Subcutaneous abdominal adipose tissue (tissue), 5 donors: ENCODE results near the gene AP2A1.
A peak's percentile ranks its signal among the peaks of the same experiment; 100 is the strongest.

Source experiments
- H3K27ac ChIP-seq: one replicate; pipeline ENCODE4 v1.7.0; 2013; ENCODE audit warnings: low read depth, mild to moderate bottlenecking, inconsistent platforms, low read length, moderate library complexity
- H3K27me3 ChIP-seq, 5 donors: one replicate each; pipeline ENCODE4 v1.7.0; 2013; ENCODE audit warnings: low read length in 5 of 5, inconsistent platforms in 1 of 5; ENCODE audit not compliant: control insufficient read depth in 5 of 5, insufficient read depth in 4 of 5
- H3K36me3 ChIP-seq, 5 donors: one replicate each; pipeline ENCODE4 v1.7.0; 2013; ENCODE audit warnings: low read length in 5 of 5; ENCODE audit not compliant: control insufficient read depth in 5 of 5, insufficient read depth in 5 of 5
- H3K4me1 ChIP-seq, 5 donors: one replicate each; pipeline ENCODE4 v1.7.0; 2013; ENCODE audit warnings: low read length in 5 of 5, mild to moderate bottlenecking in 3 of 5, moderate library complexity in 1 of 5; ENCODE audit not compliant: control insufficient read depth in 5 of 5, insufficient read depth in 5 of 5
- H3K4me3 ChIP-seq, 5 donors: one replicate each; pipeline ENCODE4 v1.7.0; 2013; ENCODE audit warnings: low read length in 5 of 5, low read depth in 1 of 5
- H3K9ac ChIP-seq, 5 donors: one replicate each; pipeline ENCODE4 v1.7.0; 2013; ENCODE audit warnings: low read length in 5 of 5, mild to moderate bottlenecking in 4 of 5, moderate library complexity in 3 of 5
- H3K9me3 ChIP-seq, 5 donors: one replicate each; pipeline ENCODE4 v1.7.0; 2013; ENCODE audit warnings: low read length in 5 of 5; ENCODE audit not compliant: control insufficient read depth in 5 of 5
- donor health status: healthy.
- donor health status: healthy.
- donor health status: healthy.
- donor health status: healthy.
- donor health status: healthy.

The AP2A1 gene

DNA sequence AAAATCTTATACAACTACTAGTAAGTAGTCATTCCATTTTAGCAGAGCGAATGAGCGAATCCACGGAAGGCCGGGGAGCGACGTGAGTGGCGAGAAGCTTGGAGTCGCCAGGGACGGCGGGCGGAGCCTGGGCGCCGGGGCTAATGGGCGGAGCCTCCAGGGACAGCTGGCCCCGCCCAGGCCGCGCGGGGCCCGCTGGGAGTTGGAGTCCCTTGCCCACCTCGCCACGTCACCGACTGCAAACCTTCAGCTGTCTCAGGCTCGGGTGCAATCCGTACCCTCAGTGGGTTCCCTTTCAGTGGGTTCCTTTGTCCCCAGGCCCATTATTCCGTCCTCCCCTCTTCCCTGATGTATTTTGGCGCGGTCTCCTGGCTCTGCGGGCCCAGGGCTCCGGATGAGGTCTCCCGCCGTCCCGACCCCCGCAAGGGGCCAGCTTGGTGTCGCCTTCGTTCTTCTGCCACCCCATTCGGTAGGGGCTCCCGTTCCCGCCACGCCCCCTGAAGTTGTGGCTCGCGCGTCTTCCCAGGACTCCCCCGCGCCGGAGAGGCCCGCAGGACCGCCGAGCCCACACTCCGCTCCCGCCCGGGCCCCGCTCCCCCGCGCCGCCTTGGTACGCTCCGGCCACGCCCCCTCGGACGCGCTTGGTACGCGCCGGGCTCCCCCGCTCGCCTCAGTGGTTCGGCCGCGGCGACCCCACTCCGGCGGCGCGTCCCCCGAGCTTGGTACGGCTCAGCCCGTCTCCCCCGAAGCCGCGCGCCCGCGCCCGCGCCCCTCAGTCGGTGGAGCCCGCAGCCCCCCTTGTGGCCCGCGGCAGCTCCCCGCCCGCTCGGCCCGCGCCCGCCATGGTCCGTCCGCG lies 83.9 kb downstream of the AP2A1 start, which contains the start of gene PTOV1:
TSS of gene PTOV1 (plus strand) at position 673 of the 856 bp plus-strand sequence.
- Histone ChIP-seq H3K4me1 (peaks cover 6 to 38% (median 27%) of the 10 kb centered on the region in 5 donors), H3K9ac (peak within 1 kb of the TSS; percentile 68 to 99 (median 91)), H3K36me3 (peaks cover 0 to 18% (median 12%) of the 10 kb centered on the region in 5 donors), H3K4me3 (peak within 1 kb of the TSS; percentile 73 to 95 (median 84)), H3K9me3 (peaks cover 0 to 7% (median 3%) of the 10 kb centered on the region in 5 donors), H3K27ac (peak within 1 kb of the TSS; percentile 98), H3K27me3 (no peaks in the 10 kb centered on the region)

DNA sequence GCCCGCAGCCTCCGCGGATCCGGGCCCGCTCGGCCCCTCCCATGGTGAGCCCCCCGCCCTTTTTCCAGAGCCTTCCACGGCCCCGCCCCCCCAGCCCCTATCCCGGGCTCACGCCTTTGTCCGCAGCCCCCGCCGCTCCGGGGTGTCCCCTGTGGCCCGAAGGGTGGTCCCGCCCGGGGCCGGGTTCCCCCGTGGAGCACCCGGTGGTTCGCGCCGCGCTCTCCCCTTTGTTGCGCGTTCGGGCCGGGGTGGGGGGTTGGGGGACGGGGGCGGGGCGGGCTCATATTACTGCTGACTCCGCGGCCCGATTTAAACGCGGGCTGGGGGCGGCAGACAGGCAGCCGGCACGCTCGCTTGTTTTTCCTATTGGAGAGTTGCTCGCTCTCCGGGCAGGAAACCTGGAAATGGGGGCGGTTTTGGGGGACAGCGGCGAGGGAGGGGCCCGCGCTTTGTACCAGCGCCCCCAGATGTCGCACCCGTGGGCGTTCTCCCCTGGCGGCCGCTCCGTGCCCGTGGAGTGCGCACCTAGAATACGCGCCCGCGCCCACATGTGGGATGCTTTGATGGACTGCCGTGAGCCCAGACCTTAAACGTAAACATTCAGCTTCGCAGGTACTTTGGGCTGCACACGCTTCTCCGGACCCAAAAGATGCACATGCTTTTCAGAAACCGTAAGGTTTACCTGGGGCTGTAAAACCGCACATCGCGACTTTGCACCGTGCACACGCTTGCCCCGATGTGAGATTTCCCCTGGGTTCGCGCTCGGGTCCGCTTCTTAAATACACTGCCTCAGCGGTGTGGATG lies 84.9 kb downstream of the AP2A1 start:
- peak overlapping the region; percentile 14 to 99 (median 62) for H3K9ac ChIP-seq
- H3K4me3 ChIP-seq: peak overlapping the region; percentile 73 to 95 (median 84)
- peak overlapping the region; percentile 30 for H3K27ac ChIP-seq
- no peaks in the 10 kb centered on the region for H3K27me3 ChIP-seq
- peaks cover 0 to 7% (median 3%) of the 10 kb centered on the region in 5 donors for H3K9me3 ChIP-seq
- H3K36me3 ChIP-seq: peaks cover 0 to 25% (median 22%) of the 10 kb centered on the region in 5 donors
- peaks cover 6 to 39% (median 27%) of the 10 kb centered on the region in 5 donors for H3K4me1 ChIP-seq

DNA sequence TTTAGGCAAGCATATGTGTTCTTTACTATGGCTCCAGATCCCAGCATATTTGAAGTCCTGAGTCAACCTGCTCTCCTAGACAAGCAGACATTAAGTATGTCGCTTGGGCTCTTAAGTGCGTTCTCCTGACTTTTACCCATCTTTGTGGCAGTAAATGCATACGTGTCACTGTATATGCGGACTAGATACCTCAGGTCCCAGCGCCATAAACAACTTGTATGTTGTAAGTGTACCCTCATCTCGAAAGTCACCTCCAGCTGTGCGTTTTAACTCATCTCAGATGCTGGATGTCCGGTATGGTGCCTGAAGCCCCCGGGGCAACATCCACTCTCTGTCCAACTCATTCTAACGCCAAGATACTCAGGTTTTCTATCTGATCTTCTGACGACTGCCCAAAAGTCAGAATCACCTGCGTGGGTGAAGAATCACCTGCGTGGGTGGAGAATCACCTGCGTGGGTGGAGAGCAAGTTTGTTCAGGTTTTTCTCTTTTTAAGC lies 85.9 kb downstream of the AP2A1 start:
- no peaks in the 10 kb centered on the region for H3K27me3 ChIP-seq
- H3K9ac ChIP-seq: peak overlapping the region in 2 of 5 donors; percentile 2 to 14
- peaks cover 0 to 7% (median 3%) of the 10 kb centered on the region in 5 donors for H3K9me3 ChIP-seq
- no peak overlapping the region for H3K27ac ChIP-seq
- peaks cover 0 to 36% (median 31%) of the 10 kb centered on the region in 5 donors for H3K36me3 ChIP-seq
- peaks cover 6 to 39% (median 27%) of the 10 kb centered on the region in 5 donors for H3K4me1 ChIP-seq
- H3K4me3 ChIP-seq: peak overlapping the region; percentile 68 to 95 (median 81)

DNA sequence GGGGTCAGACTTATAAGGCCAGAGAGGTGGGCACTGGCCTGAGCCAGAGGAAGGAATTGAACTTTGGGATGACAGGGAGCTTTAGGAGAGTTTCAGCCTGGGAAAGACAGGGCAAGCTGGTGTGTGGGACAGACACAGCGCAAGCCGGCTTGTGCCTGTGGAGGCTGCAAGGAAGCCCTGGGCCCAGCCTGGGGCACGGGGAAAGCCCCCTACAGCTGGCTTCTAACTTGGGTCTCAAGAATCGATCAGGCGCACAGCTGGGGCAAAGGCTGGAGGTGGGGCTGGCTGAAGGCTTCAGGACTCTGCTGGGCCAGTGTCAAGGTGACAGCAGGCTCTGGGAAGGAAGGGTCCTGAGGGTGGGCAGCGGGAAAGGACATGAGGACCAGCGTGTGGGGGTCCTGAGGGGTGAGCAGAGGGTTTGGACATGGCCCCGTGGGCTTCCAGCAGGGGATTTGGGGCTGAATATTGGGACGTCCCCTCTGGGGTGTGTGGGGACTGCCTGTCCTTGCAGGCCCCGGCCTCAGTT lies 87.1 kb downstream of the AP2A1 start:
- H3K4me1 ChIP-seq: peaks cover 6 to 39% (median 27%) of the 10 kb centered on the region in 5 donors
- H3K4me3 ChIP-seq: no peak overlapping the region
- H3K27me3 ChIP-seq: no peaks in the 10 kb centered on the region
- H3K9ac ChIP-seq: peak overlapping the region in 1 of 5 donors; percentile 35
- peak overlapping the region; percentile 16 for H3K27ac ChIP-seq
- peaks cover 0 to 7% (median 3%) of the 10 kb centered on the region in 5 donors for H3K9me3 ChIP-seq
- peaks cover 0 to 48% (median 43%) of the 10 kb centered on the region in 5 donors for H3K36me3 ChIP-seq

DNA sequence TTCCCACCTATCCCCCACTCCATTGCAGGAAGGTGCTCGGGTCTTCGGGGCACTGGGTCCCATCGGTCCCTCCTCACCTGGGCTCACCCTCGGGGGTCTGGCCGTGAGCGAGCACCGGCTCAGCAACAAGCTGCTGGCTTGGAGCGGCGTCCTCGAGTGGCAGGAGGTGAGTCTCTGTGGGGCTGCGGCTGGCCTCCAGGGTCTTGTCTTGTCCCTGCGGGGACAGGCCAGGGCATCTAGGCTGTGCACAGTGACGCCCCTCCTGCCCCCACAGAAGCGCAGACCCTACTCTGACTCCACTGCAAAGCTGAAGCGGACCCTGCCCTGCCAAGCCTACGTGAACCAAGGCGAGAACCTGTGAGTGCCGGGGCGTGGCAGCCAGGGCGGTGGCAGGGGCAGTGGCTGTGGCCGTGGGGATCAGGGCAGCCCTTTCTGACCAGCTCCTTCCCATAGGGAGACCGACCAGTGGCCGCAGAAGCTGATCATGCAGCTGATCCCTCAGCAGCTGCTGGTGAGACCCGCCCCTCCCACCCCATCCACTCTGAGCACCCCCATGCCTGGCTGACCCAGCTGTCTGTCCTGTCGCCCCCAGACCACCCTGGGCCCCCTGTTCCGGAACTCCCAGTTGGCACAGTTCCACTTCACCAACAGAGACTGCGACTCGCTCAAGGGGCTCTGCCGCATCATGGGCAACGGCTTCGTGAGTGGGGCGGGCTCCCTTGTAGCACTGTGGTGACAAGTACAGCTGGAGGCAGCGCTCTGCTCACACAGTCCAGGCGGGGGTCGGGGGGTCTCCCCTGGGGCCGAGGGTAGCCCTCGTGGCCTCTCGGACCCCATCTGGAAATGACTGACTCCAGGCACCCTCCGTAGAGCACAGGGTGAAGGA lies 87.8 kb downstream of the AP2A1 start:
- H3K27me3 ChIP-seq: no peaks in the 10 kb centered on the region
- peaks cover 0 to 2% (median 0%) of the 10 kb centered on the region in 5 donors for H3K9me3 ChIP-seq
- peaks cover 0 to 54% (median 46%) of the 10 kb centered on the region in 5 donors for H3K36me3 ChIP-seq
- H3K4me3 ChIP-seq: no peak overlapping the region
- no peak overlapping the region for H3K9ac ChIP-seq
- peaks cover 6 to 39% (median 27%) of the 10 kb centered on the region in 5 donors for H3K4me1 ChIP-seq
- no peak overlapping the region for H3K27ac ChIP-seq

DNA sequence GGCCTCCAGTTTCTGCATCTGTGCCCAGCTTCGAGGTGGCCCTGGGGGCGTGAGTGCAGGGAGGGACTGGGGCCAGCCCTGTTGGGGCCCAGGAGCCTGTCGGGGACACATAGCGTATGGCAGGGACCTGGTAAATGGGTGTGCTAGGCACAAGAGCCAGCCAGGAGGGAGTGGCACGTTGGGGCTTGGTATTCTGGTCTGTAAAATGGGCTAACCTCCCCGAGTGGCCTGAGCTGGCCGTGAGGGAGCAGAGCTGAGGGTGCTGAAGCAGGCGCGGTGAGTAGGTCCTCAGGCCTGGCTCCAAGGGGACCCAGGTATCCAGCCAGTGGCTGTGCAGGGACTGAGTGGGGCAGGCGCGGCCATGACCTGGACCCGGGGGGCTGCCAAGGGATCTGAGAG lies 88.5 kb downstream of the AP2A1 start:
- Histone ChIP-seq H3K27ac (no peak overlapping the region), H3K27me3 (no peaks in the 10 kb centered on the region), H3K4me3 (no peak overlapping the region), H3K4me1 (peaks cover 6 to 33% (median 23%) of the 10 kb centered on the region in 5 donors), H3K9me3 (no peaks in the 10 kb centered on the region), H3K36me3 (peaks cover 0 to 61% (median 53%) of the 10 kb centered on the region in 5 donors), H3K9ac (no peak overlapping the region)

DNA sequence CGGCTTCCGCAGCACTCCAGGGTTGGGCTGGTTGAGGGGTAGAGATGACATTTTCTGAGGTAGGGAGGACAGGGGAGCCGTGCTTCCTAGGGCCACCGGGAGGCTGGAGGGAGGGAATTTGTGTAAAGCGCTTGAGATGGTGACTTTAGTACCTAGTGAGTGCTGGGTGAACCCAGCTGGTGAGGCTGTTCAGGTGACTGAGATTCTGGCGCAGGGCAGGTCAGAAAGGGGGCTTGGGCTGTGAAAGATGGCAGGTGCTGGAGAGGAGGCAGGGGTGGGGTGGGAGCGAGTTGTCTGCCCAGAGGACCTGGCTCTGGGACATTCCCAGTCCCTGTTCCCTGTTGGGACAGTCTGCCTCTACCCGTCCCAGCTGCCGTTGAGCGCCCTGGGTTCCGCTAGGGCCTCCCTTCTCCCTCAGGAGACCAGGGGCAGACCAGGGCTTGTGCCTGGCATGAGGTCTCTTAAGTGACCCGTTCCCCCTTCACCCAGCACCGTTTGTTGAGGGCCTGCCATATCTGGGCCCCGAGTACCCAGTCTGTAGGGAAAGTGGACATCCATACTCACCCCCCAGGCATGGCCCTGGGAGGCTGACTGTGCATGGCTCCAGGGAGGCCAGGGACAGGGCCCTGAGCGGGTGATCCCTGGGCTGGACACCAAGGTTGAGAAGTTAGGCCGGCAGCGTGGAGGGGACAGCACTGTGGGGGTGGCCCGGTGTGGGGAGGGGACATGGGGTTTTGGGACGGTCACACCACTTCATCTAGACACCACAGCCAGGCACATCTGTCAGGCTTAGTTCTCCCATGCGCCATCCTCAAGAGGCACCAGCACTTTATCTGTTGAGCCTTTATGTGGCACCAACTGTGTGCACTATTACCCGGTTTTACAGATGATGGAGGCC lies 89.1 kb downstream of the AP2A1 start:
- Histone ChIP-seq H3K9ac (no peak overlapping the region), H3K4me3 (no peak overlapping the region), H3K27me3 (no peaks in the 10 kb centered on the region), H3K4me1 (peaks cover 6 to 37% (median 24%) of the 10 kb centered on the region in 5 donors), H3K36me3 (peaks cover 0 to 67% (median 58%) of the 10 kb centered on the region in 5 donors), H3K27ac (no peak overlapping the region), H3K9me3 (no peaks in the 10 kb centered on the region)

DNA sequence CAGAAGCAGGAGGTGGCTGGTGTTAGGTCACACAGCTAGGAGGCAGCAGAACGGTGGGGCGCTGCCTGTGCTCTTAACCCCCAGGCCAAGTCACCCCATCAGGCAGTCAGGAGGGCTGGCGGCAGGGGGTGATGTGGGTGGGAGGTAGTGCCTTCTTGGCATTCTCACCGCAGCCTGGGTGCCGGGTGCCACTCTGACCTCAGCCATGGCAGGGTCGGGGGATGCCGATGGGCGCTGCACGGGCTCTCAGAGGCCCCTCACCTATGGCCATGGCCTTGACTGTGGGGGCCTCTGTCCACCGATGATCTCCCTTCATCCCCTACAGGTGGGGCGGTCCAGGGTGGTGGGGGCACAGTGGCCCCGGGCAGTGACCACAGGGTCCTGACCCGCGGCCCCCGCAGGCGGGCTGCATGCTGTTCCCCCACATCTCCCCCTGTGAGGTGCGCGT lies 89.8 kb downstream of the AP2A1 start:
- no peak overlapping the region for H3K27ac ChIP-seq
- H3K9me3 ChIP-seq: no peaks in the 10 kb centered on the region
- peaks cover 0 to 72% (median 63%) of the 10 kb centered on the region in 5 donors for H3K36me3 ChIP-seq
- H3K4me3 ChIP-seq: no peak overlapping the region
- H3K9ac ChIP-seq: no peak overlapping the region
- H3K4me1 ChIP-seq: peaks cover 6 to 39% (median 25%) of the 10 kb centered on the region in 5 donors
- H3K27me3 ChIP-seq: no peaks in the 10 kb centered on the region
